ENCODE results near the gene LRPAP1.

DNA sequence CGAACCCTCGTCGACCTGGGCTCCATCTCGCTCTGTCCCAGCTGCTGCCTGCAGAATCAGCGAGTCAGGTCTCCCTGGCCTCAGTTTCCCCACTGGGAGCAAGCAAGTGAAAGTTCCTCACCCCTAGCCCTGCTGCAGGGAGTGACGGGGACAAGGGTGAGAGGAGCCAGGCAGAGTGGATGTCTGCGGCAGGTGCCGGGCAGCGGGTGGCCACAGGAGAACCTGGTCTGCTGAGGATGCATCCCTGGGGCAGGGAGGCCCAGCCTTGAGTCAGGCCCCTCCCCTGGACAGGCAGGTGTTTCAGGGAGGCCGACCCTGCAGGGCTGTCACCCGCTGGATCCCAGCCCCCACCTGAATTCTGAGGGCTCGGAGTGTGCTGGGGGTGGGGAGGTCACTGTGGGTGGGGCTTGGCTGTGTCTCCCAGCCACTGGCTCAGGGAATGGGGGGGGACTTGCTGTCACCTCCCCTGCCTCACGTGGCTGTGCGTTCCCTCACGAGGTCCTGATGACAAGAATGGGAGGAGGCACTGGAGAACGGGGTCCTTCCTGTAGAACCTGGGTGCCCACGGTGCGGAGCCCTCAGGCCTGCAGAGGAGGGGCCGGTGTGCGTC is 33.2 kb downstream of the LRPAP1 start:
- TF ChIP-seq EZH2 (IDR thresholded peaks at IDR 0.05; ENCODE audit: borderline replicate concordance, low read depth, low read length, poor library complexity, severe bottlenecking) = no peak
- TF ChIP-seq, protein P1, sequence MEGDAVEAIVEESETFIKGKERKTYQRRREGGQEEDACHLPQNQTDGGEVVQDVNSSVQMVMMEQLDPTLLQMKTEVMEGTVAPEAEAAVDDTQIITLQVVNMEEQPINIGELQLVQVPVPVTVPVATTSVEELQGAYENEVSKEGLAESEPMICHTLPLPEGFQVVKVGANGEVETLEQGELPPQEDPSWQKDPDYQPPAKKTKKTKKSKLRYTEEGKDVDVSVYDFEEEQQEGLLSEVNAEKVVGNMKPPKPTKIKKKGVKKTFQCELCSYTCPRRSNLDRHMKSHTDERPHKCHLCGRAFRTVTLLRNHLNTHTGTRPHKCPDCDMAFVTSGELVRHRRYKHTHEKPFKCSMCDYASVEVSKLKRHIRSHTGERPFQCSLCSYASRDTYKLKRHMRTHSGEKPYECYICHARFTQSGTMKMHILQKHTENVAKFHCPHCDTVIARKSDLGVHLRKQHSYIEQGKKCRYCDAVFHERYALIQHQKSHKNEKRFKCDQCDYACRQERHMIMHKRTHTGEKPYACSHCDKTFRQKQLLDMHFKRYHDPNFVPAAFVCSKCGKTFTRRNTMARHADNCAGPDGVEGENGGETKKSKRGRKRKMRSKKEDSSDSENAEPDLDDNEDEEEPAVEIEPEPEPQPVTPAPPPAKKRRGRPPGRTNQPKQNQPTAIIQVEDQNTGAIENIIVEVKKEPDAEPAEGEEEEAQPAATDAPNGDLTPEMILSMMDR (conservative IDR thresholded peaks at IDR 0.05; ENCODE audit: low read depth, low read length) = no peak
